GM06990 (cell line): Measurements from ENCODE around the gene KPNB1.

Source experiments
- DNase-seq: peaks from one replicate; pipeline ENCODE4 v3.0.0-alpha.2; 2011; ENCODE audit not compliant: insufficient read length; ENCODE audit errors: extremely low read depth
- H3K27me3 ChIP-seq: replicated peaks from 2 replicates; pipeline ENCODE4 v1.6.0; 2011; ENCODE audit warnings: low read length; ENCODE audit not compliant: control insufficient read depth, insufficient read depth
- H3K36me3 ChIP-seq: 2 replicates; pipeline ENCODE4 v1.5.1; 2011; ENCODE audit warnings: low read length; ENCODE audit not compliant: control insufficient read depth, insufficient read depth
- H3K4me3 ChIP-seq: replicated peaks from 2 replicates; pipeline ENCODE4 v1.5.1; 2011; ENCODE audit warnings: low read depth, mild to moderate bottlenecking, control low read depth, low read length
- TF ChIP-seq, protein P1 (sequence below): IDR thresholded peaks from 2 replicates; pipeline ENCODE4 v1.5.1; 2011; ENCODE audit warnings: low read length, control low read depth, mild to moderate bottlenecking, inconsistent platforms; ENCODE audit not compliant: insufficient read depth, poor library complexity, severe bottlenecking

KPNB1 gene

DNA sequence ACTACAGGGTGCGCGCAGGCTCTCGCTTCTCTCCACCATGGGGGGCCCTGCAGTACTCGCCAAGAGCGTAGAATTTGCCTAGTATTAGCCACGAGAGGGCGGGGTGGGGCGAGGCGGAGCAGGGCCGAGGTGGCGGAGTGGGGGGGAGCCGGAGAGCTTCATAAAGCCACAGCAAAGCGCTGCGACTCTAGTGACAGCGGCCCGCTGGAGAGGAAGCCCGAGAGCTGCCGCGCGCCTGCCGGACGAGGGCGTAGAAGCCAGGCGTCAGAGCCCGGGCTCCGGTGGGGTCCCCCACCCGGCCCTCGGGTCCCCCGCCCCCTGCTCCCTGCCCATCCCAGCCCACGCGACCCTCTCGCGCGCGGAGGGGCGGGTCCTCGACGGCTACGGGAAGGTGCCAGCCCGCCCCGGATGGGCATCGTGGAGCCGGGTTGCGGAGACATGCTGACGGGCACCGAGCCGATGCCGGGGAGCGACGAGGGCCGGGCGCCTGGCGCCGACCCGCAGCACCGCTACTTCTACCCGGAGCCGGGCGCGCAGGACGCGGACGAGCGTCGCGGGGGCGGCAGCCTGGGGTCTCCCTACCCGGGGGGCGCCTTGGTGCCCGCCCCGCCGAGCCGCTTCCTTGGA is 83.4 kb downstream of the KPNB1 start, which contains the start of gene TBX21:
Gene TBX21, plus strand, starts transcription at position 190 of the 627 bp plus-strand sequence. Its CDS starts 219 bp downstream, at position 409.
- Histone ChIP-seq H3K27me3 (no peaks in the 10 kb centered on the region; the same call in 1 of the 2 replicates), H3K36me3 (no peaks in the 10 kb centered on the region), H3K4me3 (peak within 1 kb of the TSS; percentile 53)
- DNase-seq: peak; percentile 86
- TF ChIP-seq, protein P1, sequence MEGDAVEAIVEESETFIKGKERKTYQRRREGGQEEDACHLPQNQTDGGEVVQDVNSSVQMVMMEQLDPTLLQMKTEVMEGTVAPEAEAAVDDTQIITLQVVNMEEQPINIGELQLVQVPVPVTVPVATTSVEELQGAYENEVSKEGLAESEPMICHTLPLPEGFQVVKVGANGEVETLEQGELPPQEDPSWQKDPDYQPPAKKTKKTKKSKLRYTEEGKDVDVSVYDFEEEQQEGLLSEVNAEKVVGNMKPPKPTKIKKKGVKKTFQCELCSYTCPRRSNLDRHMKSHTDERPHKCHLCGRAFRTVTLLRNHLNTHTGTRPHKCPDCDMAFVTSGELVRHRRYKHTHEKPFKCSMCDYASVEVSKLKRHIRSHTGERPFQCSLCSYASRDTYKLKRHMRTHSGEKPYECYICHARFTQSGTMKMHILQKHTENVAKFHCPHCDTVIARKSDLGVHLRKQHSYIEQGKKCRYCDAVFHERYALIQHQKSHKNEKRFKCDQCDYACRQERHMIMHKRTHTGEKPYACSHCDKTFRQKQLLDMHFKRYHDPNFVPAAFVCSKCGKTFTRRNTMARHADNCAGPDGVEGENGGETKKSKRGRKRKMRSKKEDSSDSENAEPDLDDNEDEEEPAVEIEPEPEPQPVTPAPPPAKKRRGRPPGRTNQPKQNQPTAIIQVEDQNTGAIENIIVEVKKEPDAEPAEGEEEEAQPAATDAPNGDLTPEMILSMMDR: peak; percentile 68

- no peaks in the 10 kb centered on the region; the same call in 1 of the 2 replicates for H3K27me3 ChIP-seq
- no peak for DNase-seq
- peak overlapping the region; percentile 53 for H3K4me3 ChIP-seq
- TF ChIP-seq, protein P1: no peak
- no peaks in the 10 kb centered on the region for H3K36me3 ChIP-seq
Measured at GRCh38 chr17:47733674-47734410, 84.1 kb downstream of the KPNB1 start.

GRCh38 chr17:47735139-47735464 is 85.4 kb downstream of the KPNB1 start:
- H3K27me3 ChIP-seq: no peaks in the 10 kb centered on the region; the same call in 1 of the 2 replicates

More at GRCh38 chr17:47735139-47735464, 85.4 kb downstream of the KPNB1 start:
- H3K4me3 ChIP-seq: peak overlapping the region; percentile 22; the same call in 1 of the 2 replicates
- TF ChIP-seq, protein P1: no peak
- DNase-seq: no peak
- H3K36me3 ChIP-seq: no peaks in the 10 kb centered on the region
